ENCODE measurements around the gene RTTN. TPM values are rescaled to one million over a fixed set of nuclear protein-coding genes. Genes with fewer than 3 reads are reported as not detected.

The RTTN gene
- total RNA-seq, 1 experiment from 2014 or later: 16.9 TPM

- CTCF ChIA-PET: no interaction called here
- POLR2A ChIA-PET: no interaction called here
- no peaks in the 10 kb centered on the region for H3K9me3 ChIP-seq (ENCODE audit: control insufficient read depth, insufficient read depth, low read depth, low read length)
- DNase-seq (ENCODE audit: low read depth, low spot score) (no peak), ATAC-seq (no peak)
- no peaks in the 10 kb centered on the region; the same call in 1 of the 2 replicates for H3K36me3 ChIP-seq (ENCODE audit: control insufficient read depth, insufficient read depth, low read length)
- in situ Hi-C loops (cut with HindIII; ENCODE audit: low pct_unique_long_range_greater_than_20kb, low sequenced_read_pairs) (no loop called here), intact Hi-C loops (cut with micrococcal nuclease; ENCODE audit: unreplicated experiment) (no loop called here)
- no peak overlapping the region for H3K4me3 ChIP-seq (ENCODE audit: low read depth in 2 of 2, low read length in 2 of 2)
- no peak for TF ChIP-seq CTCF (IDR thresholded peaks at IDR 0.05)
- TF ChIP-seq POLR2AphosphoS5 (IDR thresholded peaks at IDR 0.05; ENCODE audit: low read depth, low read length): no peak
- BruUV-seq (replicated peaks): no TSS peak
- H3K27me3 ChIP-seq (ENCODE audit: control insufficient read depth, insufficient read depth, low read length): no peaks in the 10 kb centered on the region
- no peaks in the 10 kb centered on the region for H3K4me1 ChIP-seq (ENCODE audit: control insufficient read depth, insufficient read depth, low read length)
- no peak overlapping the region for H3K27ac ChIP-seq (ENCODE audit: low read length)
These were observed 146.6 kb downstream of the RTTN start for GRCh38 chr18:70058916-70059315.

GRCh38 chr18:70047931-70048603 lies 157.4 kb downstream of the RTTN start:
- DNase-seq (ENCODE audit: low read depth, low spot score) (no peak), ATAC-seq (no peak)
- Histone ChIP-seq H3K4me1 (ENCODE audit: control insufficient read depth, insufficient read depth, low read length) (no peaks in the 10 kb centered on the region), H3K36me3 (ENCODE audit: control insufficient read depth, insufficient read depth, low read length) (no peaks in the 10 kb centered on the region; the same call in 1 of the 2 replicates), H3K4me3 (ENCODE audit: low read depth in 2 of 2, low read length in 2 of 2) (no peak overlapping the region), H3K9me3 (ENCODE audit: control insufficient read depth, insufficient read depth, low read depth, low read length) (no peaks in the 10 kb centered on the region), H3K27ac (ENCODE audit: low read length) (no peak overlapping the region), H3K27me3 (ENCODE audit: control insufficient read depth, insufficient read depth, low read length) (no peaks in the 10 kb centered on the region)
- ChIA-PET CTCF (no interaction called here), POLR2A (no interaction called here)
- no TSS peak for BruUV-seq (replicated peaks)
- intact Hi-C loops (cut with micrococcal nuclease; ENCODE audit: unreplicated experiment): no loop called here
- in situ Hi-C loops (cut with HindIII; ENCODE audit: low pct_unique_long_range_greater_than_20kb, low sequenced_read_pairs): no loop called here
- no peak for TF ChIP-seq POLR2AphosphoS5 (IDR thresholded peaks at IDR 0.05; ENCODE audit: low read depth, low read length)
- no peak for TF ChIP-seq TCF7L2 (IDR thresholded peaks at IDR 0.05; ENCODE audit: low read depth, low read length)
- no peak for TF ChIP-seq REST (IDR thresholded peaks at IDR 0.05; ENCODE audit: insufficient read depth in 1 of 2, low read depth in 2 of 2, low read length in 1 of 2)
- TF ChIP-seq CTCF (IDR thresholded peaks at IDR 0.05): no peak
- no peak for TF ChIP-seq SIN3A (IDR thresholded peaks at IDR 0.05; ENCODE audit: borderline replicate concordance, insufficient read depth, low read depth, low read length)
